ENCODE results near the gene DCLRE1A.
A peak's percentile ranks its signal among the peaks of the same experiment; 100 is the strongest.

The DCLRE1A gene

GRCh38 chr10:113875212-113875611 is 21.3 kb upstream of the DCLRE1A start:
- Histone ChIP-seq H3K27me3 (ENCODE audit: insufficient read depth, low read length) (no peaks in the 10 kb centered on the region), H3K4me3 (ENCODE audit: low read length) (no peak overlapping the region), H3K9me3 (ENCODE audit: low read length) (peaks cover 9% of the 10 kb centered on the region), H3K36me3 (ENCODE audit: insufficient read depth, low read length) (peaks cover 36% of the 10 kb centered on the region), H3K4me1 (ENCODE audit: insufficient read depth, low read length) (no peaks in the 10 kb centered on the region), H2AFZ (ENCODE audit: low read depth, low read length) (no peak overlapping the region)

- no peaks in the 10 kb centered on the region for H3K27me3 ChIP-seq (ENCODE audit: insufficient read depth, low read length)
- H2AFZ ChIP-seq (ENCODE audit: low read depth, low read length) = no peak overlapping the region
- peaks cover 9% of the 10 kb centered on the region for H3K9me3 ChIP-seq (ENCODE audit: low read length)
- no peaks in the 10 kb centered on the region for H3K4me1 ChIP-seq (ENCODE audit: insufficient read depth, low read length)
- no peak overlapping the region for H3K4me3 ChIP-seq (ENCODE audit: low read length)
- peaks cover 21% of the 10 kb centered on the region for H3K36me3 ChIP-seq (ENCODE audit: insufficient read depth, low read length)
Observed at GRCh38 chr10:113872139-113873030, 18.5 kb upstream of the DCLRE1A start.

GRCh38 chr10:113869789-113870188 is 15.9 kb upstream of the DCLRE1A start:
- Histone ChIP-seq H3K4me1 (ENCODE audit: insufficient read depth, low read length) (no peaks in the 10 kb centered on the region), H2AFZ (ENCODE audit: low read depth, low read length) (no peak overlapping the region), H3K9me3 (ENCODE audit: low read length) (peaks cover 9% of the 10 kb centered on the region), H3K27me3 (ENCODE audit: insufficient read depth, low read length) (no peaks in the 10 kb centered on the region), H3K4me3 (ENCODE audit: low read length) (no peak overlapping the region), H3K36me3 (ENCODE audit: insufficient read depth, low read length) (peaks cover 22% of the 10 kb centered on the region)

GRCh38 chr10:113867904-113868303 is 14.0 kb upstream of the DCLRE1A start:
- Histone ChIP-seq H3K36me3 (ENCODE audit: insufficient read depth, low read length) (peaks cover 30% of the 10 kb centered on the region), H3K9me3 (ENCODE audit: low read length) (peaks cover 5% of the 10 kb centered on the region), H3K27me3 (ENCODE audit: insufficient read depth, low read length) (no peaks in the 10 kb centered on the region), H3K4me3 (ENCODE audit: low read length) (no peak overlapping the region), H2AFZ (ENCODE audit: low read depth, low read length) (no peak overlapping the region), H3K4me1 (ENCODE audit: insufficient read depth, low read length) (no peaks in the 10 kb centered on the region)

DNA sequence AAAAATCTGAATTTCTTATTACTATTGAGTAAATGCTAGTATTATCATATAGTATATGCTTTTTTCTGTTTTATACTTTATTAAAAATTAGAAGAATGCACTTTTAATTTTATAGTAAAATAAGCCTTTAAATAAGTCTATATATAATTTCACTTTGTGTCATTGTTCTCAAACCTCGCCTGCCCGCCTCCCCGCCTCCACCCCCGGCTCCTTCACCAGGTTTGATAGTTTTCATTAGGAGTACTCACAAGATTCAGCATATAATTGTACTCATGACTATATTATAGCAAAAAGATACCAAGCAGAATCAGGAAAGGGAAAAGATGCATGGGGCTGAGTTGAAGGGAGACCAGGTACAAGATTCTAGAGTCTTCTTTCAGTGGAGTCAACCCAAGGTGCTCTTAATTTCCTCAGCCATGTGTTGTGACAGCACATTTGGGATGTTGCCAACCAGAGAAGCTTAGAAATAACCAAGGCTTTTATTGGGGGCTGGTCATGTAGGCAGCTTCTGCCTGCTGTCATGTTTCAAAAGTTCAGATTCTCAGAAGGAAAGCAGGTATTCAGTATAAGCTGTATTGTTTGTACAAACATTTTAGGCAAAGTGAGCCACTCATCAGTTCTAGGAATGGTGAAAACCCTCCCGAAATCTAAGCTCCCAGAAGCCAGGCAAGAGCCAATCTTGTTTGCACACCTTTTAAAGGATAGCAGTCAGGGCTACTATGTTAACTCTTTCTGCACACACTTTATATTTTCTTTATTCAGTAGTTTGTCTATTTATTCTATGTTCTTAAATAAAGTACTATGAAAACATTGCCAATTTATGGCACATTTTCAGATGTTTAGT is 12.9 kb upstream of the DCLRE1A start:
- peaks cover 41% of the 10 kb centered on the region for H3K36me3 ChIP-seq (ENCODE audit: insufficient read depth, low read length)
- no peak overlapping the region for H2AFZ ChIP-seq (ENCODE audit: low read depth, low read length)
- no peak overlapping the region for H3K4me3 ChIP-seq (ENCODE audit: low read length)

GRCh38 chr10:113865901-113866300 is 12.0 kb upstream of the DCLRE1A start:
- Histone ChIP-seq H3K9me3 (ENCODE audit: low read length) (peaks cover 5% of the 10 kb centered on the region), H3K4me1 (ENCODE audit: insufficient read depth, low read length) (no peaks in the 10 kb centered on the region), H3K36me3 (ENCODE audit: insufficient read depth, low read length) (peaks cover 49% of the 10 kb centered on the region)

More for the DNA sequence above, 12.9 kb upstream of the DCLRE1A start:
- no peaks in the 10 kb centered on the region for H3K27me3 ChIP-seq (ENCODE audit: insufficient read depth, low read length)
- H3K9me3 ChIP-seq (ENCODE audit: low read length) = peaks cover 2% of the 10 kb centered on the region
- no peaks in the 10 kb centered on the region for H3K4me1 ChIP-seq (ENCODE audit: insufficient read depth, low read length)

DNA sequence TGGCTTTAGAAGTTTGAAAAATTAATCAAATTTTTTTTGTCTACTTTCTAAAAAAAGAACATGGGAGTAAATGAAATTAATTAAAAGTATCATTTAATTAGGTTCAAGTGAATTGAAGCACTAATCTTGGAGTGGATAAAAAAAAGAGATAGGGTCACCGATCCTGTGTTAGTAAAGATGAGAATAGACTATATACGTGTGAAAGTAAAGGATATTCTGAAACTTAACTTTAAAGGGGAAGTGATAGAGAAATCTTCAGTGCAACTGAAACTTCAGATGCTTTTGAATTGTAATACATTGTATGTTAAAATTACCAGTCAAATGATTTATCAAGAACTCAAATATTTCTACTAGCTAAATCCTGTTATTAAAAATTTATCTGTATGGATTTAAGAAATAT is 5.4 kb upstream of the DCLRE1A start:
- peaks cover 12% of the 10 kb centered on the region for H3K9me3 ChIP-seq (ENCODE audit: low read length)
- H3K4me1 ChIP-seq (ENCODE audit: insufficient read depth, low read length) = peaks cover 24% of the 10 kb centered on the region
- H3K36me3 ChIP-seq (ENCODE audit: insufficient read depth, low read length) = peaks cover 55% of the 10 kb centered on the region
- no peaks in the 10 kb centered on the region for H3K27me3 ChIP-seq (ENCODE audit: insufficient read depth, low read length)
- H2AFZ ChIP-seq (ENCODE audit: low read depth, low read length) = no peak overlapping the region
- no peak overlapping the region for H3K4me3 ChIP-seq (ENCODE audit: low read length)

More at GRCh38 chr10:113865901-113866300, 12.0 kb upstream of the DCLRE1A start:
- Histone ChIP-seq H3K27me3 (ENCODE audit: insufficient read depth, low read length) (no peaks in the 10 kb centered on the region), H2AFZ (ENCODE audit: low read depth, low read length) (no peak overlapping the region), H3K4me3 (ENCODE audit: low read length) (no peak overlapping the region)

- H3K9me3 ChIP-seq (ENCODE audit: low read length) = peaks cover 12% of the 10 kb centered on the region
- H3K4me1 ChIP-seq (ENCODE audit: insufficient read depth, low read length) = peaks cover 27% of the 10 kb centered on the region
- H3K36me3 ChIP-seq (ENCODE audit: insufficient read depth, low read length) = peaks cover 49% of the 10 kb centered on the region
- no peak overlapping the region for H3K4me3 ChIP-seq (ENCODE audit: low read length)
- no peaks in the 10 kb centered on the region for H3K27me3 ChIP-seq (ENCODE audit: insufficient read depth, low read length)
- no peak overlapping the region for H2AFZ ChIP-seq (ENCODE audit: low read depth, low read length)
Observed at GRCh38 chr10:113858541-113858940, 4.7 kb upstream of the DCLRE1A start.

DNA sequence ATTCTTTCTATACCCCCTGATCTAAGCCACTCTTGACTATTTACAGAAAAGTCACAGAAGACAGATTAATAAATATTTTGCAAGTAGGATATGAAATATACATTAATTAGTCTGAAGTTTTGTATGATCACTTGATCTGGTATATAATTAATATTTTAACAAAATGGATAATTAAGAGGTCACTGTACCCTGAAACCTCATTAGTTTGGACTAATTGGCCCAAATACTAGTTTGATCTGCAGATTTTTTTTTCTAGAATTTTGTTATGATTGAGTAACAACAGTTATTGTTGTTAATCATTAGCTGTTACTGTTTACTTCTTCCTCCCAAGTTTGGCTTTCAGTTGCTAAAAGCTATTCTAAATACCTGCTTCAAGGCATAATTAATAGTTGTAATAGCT is 3.3 kb upstream of the DCLRE1A start:
- Histone ChIP-seq H3K9me3 (ENCODE audit: low read length) (peaks cover 12% of the 10 kb centered on the region), H3K4me1 (ENCODE audit: insufficient read depth, low read length) (peaks cover 37% of the 10 kb centered on the region), H3K4me3 (ENCODE audit: low read length) (peak overlapping the region; percentile 94), H3K36me3 (ENCODE audit: insufficient read depth, low read length) (peaks cover 42% of the 10 kb centered on the region), H2AFZ (ENCODE audit: low read depth, low read length) (no peak overlapping the region), H3K27me3 (ENCODE audit: insufficient read depth, low read length) (no peaks in the 10 kb centered on the region)

- H3K27me3 ChIP-seq (ENCODE audit: insufficient read depth, low read length) = no peaks in the 10 kb centered on the region
- peaks cover 12% of the 10 kb centered on the region for H3K9me3 ChIP-seq (ENCODE audit: low read length)
- H2AFZ ChIP-seq (ENCODE audit: low read depth, low read length) = no peak overlapping the region
- H3K4me3 ChIP-seq (ENCODE audit: low read length) = peak overlapping the region; percentile 94
- peaks cover 37% of the 10 kb centered on the region for H3K36me3 ChIP-seq (ENCODE audit: insufficient read depth, low read length)
- H3K4me1 ChIP-seq (ENCODE audit: insufficient read depth, low read length) = peaks cover 40% of the 10 kb centered on the region
Observed at GRCh38 chr10:113856563-113856962, 2.7 kb upstream of the DCLRE1A start.

- peaks cover 26% of the 10 kb centered on the region for H3K36me3 ChIP-seq (ENCODE audit: insufficient read depth, low read length)
- no peaks in the 10 kb centered on the region for H3K27me3 ChIP-seq (ENCODE audit: insufficient read depth, low read length)
- H3K4me1 ChIP-seq (ENCODE audit: insufficient read depth, low read length) = peaks cover 50% of the 10 kb centered on the region
- H2AFZ ChIP-seq (ENCODE audit: low read depth, low read length) = peak overlapping the region; percentile 96
- H3K9me3 ChIP-seq (ENCODE audit: low read length) = peaks cover 3% of the 10 kb centered on the region
- H3K4me3 ChIP-seq (ENCODE audit: low read length) = peak overlapping the region; percentile 94
Observed at GRCh38 chr10:113854761-113855588, 1.1 kb upstream of the DCLRE1A start.

DNA sequence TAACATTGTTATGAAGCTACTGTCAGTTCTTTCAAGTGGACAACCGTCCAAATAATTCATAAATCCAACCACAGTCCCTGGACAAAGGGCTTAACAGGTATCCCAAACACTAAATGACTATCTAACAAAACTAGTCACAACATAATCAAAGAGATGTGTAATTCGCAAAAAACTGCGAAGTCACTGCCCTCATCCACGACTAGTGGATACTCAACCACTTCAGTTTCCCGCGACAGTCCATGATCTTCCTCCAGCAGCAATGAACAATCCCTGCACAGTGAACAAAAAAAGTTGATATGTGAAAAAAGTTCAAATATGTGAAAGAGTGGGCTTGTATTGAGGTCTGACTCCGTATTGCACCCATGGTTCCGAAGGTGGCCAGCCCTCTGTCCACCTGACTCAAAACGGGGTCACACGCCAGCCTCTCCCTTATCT is 287 bp downstream of the DCLRE1A start:
- Histone ChIP-seq H3K9me3 (ENCODE audit: low read length) (no peaks in the 10 kb centered on the region), H3K4me3 (ENCODE audit: low read length) (peak overlapping the region; percentile 94), H3K27me3 (ENCODE audit: insufficient read depth, low read length) (no peaks in the 10 kb centered on the region), H3K4me1 (ENCODE audit: insufficient read depth, low read length) (peaks cover 52% of the 10 kb centered on the region), H2AFZ (ENCODE audit: low read depth, low read length) (peak overlapping the region; percentile 96), H3K36me3 (ENCODE audit: insufficient read depth, low read length) (peaks cover 26% of the 10 kb centered on the region)
